Left lung (tissue), 10 donors: ENCODE measurements around the gene ACOT11. TPM values are rescaled to one million over a fixed set of nuclear protein-coding genes. Genes with fewer than 3 reads are reported as not detected.
"Not testable (repeated sequence)": the region's sequence is repeated elsewhere in the genome, so short reads cannot be mapped to it uniquely, and the experiment has no call there.

Experiments
- ATAC-seq: fragments of 200-7000 bp; cut with Tn5 transposase; one replicate; pipeline ENCODE4 v1.9.1; 2020; ENCODE audit warnings: moderate library complexity
- DNase-seq, 4 donors: peaks; one replicate each; pipeline ENCODE4 v3.0.0-alpha.2; 2013 to 2020
- H3K27ac ChIP-seq, 2 donors: fragments of 200-600 bp; sonication (generic) in 1 of 2; one replicate each; pipeline versions ENCODE4 v1.5.0 to v1.8.0; 2020 to 2021
- H3K27me3 ChIP-seq, 2 donors: fragments of 200-600 bp; sonication (generic) in 1 of 2; one replicate each; pipeline versions ENCODE4 v1.5.0 to v1.8.0; 2020 to 2021
- H3K36me3 ChIP-seq, 2 donors: fragments of 200-600 bp; sonication (generic) in 1 of 2; one replicate each; pipeline versions ENCODE4 v1.5.0 to v1.8.0; 2020 to 2021
- H3K4me1 ChIP-seq, 2 donors: fragments of 200-600 bp; one replicate each; pipeline ENCODE4 v1.8.0; 2021
- H3K4me3 ChIP-seq, 2 donors: fragments of 200-600 bp; sonication (generic) in 1 of 2; one replicate each; pipeline versions ENCODE4 v1.5.0 to v1.8.0; 2020 to 2021; ENCODE audit warnings: mild to moderate bottlenecking in 1 of 2
- H3K9me3 ChIP-seq, 2 donors: fragments of 200-600 bp; sonication (generic) in 1 of 2; one replicate each; pipeline versions ENCODE4 v1.5.0 to v1.8.0; 2020 to 2021
- CTCF ChIP-seq, 2 donors: fragments of 200-600 bp; sonication (generic) in 1 of 2; IDR thresholded peaks; one replicate each; pipeline versions ENCODE4 v1.5.0 to v1.8.0; 2021; ENCODE audit warnings: antibody characterized with exemption in 2 of 2
- intact Hi-C, 2 donors: fragments of 100-400 bp; cut with DNase I; formaldehyde crosslinking; loops; one replicate each; pipeline versions ENCODE4 v1.11.2 to v1.14.2; 2022
- polyA plus RNA-seq, 6 donors: library from polyadenylated mRNA; unstranded; fragments of 120-200 nt; gene quantifications; one replicate each; pipeline ENCODE4 v1.2.1, GENCODE V29; 2013; ENCODE audit not compliant: insufficient read length in 6 of 6
- total RNA-seq, 2 donors: library from RNA; stranded (reverse); fragmentation: NEBNext Ultra II Directional; extraction: Animal tissue kit (Norgen Biotek cat#: 25700); gene quantifications; one replicate each; pipeline ENCODE4 v1.2.1, GENCODE V29; 2021
- donor health status: DM: no; HTN: yes; CAD: no.
- donor health status: DM: no; HTN: no; CAD: no.

ACOT11 gene
- total and polyA plus RNA-seq, 8 donors = 8.5 to 15.9 (median 12.6) TPM

GRCh38 chr1:54619749-54620148, 71.7 kb downstream of the ACOT11 start:
- ATAC-seq (no peak), DNase-seq (no peak)
- Histone ChIP-seq H3K27me3 (no peaks in the 10 kb centered on the region), H3K27ac (no peak overlapping the region), H3K36me3 (no peaks in the 10 kb centered on the region), H3K9me3 (no peaks in the 10 kb centered on the region), H3K4me1 (no peaks in the 10 kb centered on the region), H3K4me3 (no peak overlapping the region)
- no peak for TF ChIP-seq CTCF (IDR thresholded peaks at IDR 0.05)
- intact Hi-C loops = no loop called here

DNA sequence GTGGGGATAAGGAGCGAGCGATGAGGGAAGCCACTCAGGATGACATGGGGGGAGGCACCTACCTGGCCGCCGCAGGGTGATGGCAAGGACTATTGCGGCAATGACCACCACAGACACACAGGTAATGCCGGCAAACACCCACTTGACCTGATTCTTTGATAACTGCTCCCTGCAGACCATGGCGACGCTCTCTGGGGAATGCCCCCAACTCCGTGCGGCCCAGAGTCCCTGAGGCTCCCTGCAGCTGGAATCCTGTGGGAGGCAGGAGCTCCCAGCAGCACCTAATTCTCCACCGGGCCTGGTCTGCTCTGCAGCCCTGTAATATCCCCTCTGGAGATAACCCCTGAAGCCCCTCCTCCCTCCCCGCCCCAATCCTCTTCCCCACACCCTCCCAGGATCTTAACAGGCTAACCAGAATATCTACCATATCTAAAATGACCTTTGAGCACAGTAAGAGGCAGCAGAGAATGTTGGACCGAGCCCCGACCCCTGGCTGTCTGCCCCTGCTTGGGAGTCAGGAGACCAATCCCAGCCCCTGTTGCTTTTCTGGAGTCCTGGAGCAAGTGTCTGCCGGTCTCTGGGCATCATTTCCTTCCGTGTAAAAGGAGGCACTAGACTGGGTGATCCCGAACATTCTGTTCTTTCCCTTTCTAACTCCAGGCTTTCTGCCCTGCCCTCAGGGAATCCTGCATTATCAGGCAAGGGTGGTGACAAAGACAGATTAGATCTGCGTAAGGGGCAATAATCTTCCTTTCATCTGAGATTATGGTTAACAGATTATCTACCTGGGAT, 75.4 kb downstream of the ACOT11 start, which contains the start of gene FAM151A:
Gene FAM151A (minus strand): TSS at position 310 of the 792 bp plus-strand sequence. CDS start 130 bp downstream, at position 180.
- Histone ChIP-seq H3K4me1 (no peaks in the 10 kb centered on the region), H3K4me3 (no peak within 1 kb of the TSS), H3K36me3 (no peaks in the 10 kb centered on the region), H3K27ac (no peak within 1 kb of the TSS), H3K9me3 (no peaks in the 10 kb centered on the region), H3K27me3 (no peaks in the 10 kb centered on the region)
- intact Hi-C loops = no loop called here
- ATAC-seq = no peak
- no peak for TF ChIP-seq CTCF (IDR thresholded peaks at IDR 0.05)
- no peak for DNase-seq

- H3K9me3 ChIP-seq = no peaks in the 10 kb centered on the region
- H3K27me3 ChIP-seq = no peaks in the 10 kb centered on the region
- H3K4me1 ChIP-seq = no peaks in the 10 kb centered on the region
- no peaks in the 10 kb centered on the region for H3K36me3 ChIP-seq
- no peak for TF ChIP-seq CTCF (IDR thresholded peaks at IDR 0.05)
- no peak overlapping the region for H3K27ac ChIP-seq
- DNase-seq (no peak), ATAC-seq (no peak)
- intact Hi-C loops = no loop called here
- no peak overlapping the region for H3K4me3 ChIP-seq
These were observed 76.7 kb downstream of the ACOT11 start for GRCh38 chr1:54624466-54625464.

DNA sequence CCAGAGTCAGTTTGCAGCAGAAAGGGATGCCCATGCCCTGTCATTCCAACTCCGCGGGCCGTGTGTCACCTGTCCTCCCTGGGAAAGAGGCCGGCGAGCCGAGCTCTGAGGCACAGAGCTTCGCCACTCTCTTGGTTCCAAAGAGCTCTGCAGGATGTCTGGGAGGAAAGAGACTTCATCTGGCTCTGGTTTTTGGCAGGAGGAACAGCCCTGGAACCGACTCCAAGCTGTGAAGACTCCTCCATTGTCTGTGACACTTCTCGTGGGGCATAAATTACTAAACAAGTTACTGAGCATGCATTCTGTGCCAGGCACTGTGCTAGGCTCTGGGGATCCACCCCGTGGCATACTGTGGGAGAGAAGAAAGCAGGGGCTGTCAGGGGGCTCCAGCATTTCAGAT, 79.2 kb downstream of the ACOT11 start:
- Histone ChIP-seq H3K4me3 (no peak overlapping the region), H3K9me3 (no peaks in the 10 kb centered on the region), H3K4me1 (no peaks in the 10 kb centered on the region), H3K36me3 (no peaks in the 10 kb centered on the region), H3K27me3 (no peaks in the 10 kb centered on the region), H3K27ac (no peak overlapping the region)
- no peak for TF ChIP-seq CTCF (IDR thresholded peaks at IDR 0.05)
- intact Hi-C loops = no loop called here
- DNase-seq (no peak), ATAC-seq (no peak)

GRCh38 chr1:54635804-54636203, 87.8 kb downstream of the ACOT11 start:
- H3K27me3 ChIP-seq, H3K27ac ChIP-seq, H3K4me3 ChIP-seq, H3K9me3 ChIP-seq, H3K4me1 ChIP-seq, ATAC-seq, intact Hi-C loops, H3K36me3 ChIP-seq, DNase-seq: not testable (repeated sequence)

DNA sequence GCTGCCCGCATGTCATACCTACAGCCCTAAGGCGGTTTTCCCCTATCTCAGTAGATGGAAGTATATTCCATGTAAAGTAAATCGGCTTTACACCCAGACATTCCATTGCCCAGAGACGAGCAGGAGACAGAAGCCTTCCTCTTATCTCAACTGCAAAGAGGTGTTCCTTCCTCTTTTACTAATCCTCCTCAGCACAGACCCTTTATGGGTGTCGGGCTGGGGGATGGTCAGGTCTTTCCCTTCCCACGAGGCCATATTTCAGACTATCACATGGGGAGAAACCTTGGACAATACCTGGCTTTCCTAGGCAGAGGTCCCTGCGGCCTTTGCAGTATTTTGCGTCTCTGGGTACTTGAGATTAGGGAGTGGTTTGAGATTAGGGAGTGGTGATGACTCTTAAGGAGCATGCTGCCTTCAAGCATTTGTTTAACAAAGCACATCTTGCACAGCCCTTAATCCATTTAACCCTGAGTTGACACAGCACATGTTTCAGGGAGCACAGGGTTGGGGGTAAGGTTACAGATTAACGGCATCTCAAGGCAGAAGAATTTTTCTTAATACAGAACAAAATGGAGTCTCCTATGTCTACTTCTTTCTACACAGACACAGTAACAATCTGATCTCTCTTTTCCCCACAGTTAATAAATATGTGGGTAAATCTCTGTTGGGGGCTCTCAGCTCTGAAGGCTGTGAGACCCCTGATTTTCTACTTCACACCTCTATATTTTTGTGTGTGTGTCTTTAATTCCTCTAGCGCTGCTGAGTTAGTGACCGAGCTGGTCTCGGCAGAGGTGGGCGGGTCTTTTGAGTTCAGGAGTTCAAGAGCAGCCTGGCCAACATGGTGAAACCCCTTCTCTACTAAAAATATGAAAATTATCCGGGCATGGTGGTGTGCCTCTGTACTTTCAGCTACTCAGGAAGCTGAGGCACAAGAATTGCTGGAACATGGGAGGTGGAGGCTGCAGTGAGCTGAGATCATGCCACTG, 88.7 kb downstream of the ACOT11 start:
- intact Hi-C loops, H3K4me1 ChIP-seq, H3K27me3 ChIP-seq, H3K27ac ChIP-seq, H3K36me3 ChIP-seq, H3K4me3 ChIP-seq, DNase-seq, H3K9me3 ChIP-seq: not testable (repeated sequence)
- ATAC-seq = peak; percentile 50
